GM18867 (cell line): Measurements from ENCODE around the gene PQBP1.

Experiments
- ATAC-seq: cut with Tn5 transposase; IDR thresholded peaks from one replicate; pipeline ENCODE4 v1.9.1; 2021; ENCODE audit warnings: mild to moderate bottlenecking, moderate library complexity; ENCODE audit not compliant: unreplicated experiment

Gene PQBP1

GRCh38 chrX:48901069-48901468 is 3.3 kb downstream of the PQBP1 start:
- ATAC-seq: no peak

GRCh38 chrX:48902135-48902534 is 4.4 kb downstream of the PQBP1 start:
- ATAC-seq: no peak

GRCh38 chrX:48902776-48903175 is 5.0 kb downstream of the PQBP1 start:
- no peak for ATAC-seq

- ATAC-seq: no peak
These were observed 5.6 kb downstream of the PQBP1 start for GRCh38 chrX:48903290-48903689.

GRCh38 chrX:48904180-48904579 is 6.5 kb downstream of the PQBP1 start:
- no peak for ATAC-seq

- ATAC-seq: no peak
These were observed 6.9 kb downstream of the PQBP1 start for GRCh38 chrX:48904626-48905025.

- no peak for ATAC-seq
These were observed 7.5 kb downstream of the PQBP1 start for GRCh38 chrX:48905090-48905790.

GRCh38 chrX:48908600-48908999 is 10.9 kb downstream of the PQBP1 start:
- ATAC-seq: no peak

GRCh38 chrX:48909703-48910294 is 12.1 kb downstream of the PQBP1 start:
- ATAC-seq: no peak

GRCh38 chrX:48910926-48911411 is 13.2 kb downstream of the PQBP1 start:
- no peak for ATAC-seq

- ATAC-seq: peak; percentile 57
These were observed 13.9 kb downstream of the PQBP1 start, which contains the start of gene SLC35A2 for GRCh38 chrX:48911412-48912182. Gene SLC35A2, minus strand, starts transcription at chrX:48911646. Its CDS starts 10 bp downstream, at chrX:48911636.

- ATAC-seq: no peak
These were observed 16.1 kb downstream of the PQBP1 start for GRCh38 chrX:48913605-48914366.

GRCh38 chrX:48914593-48915493 is 17.1 kb downstream of the PQBP1 start:
- ATAC-seq: no peak

- peak; percentile 46 for ATAC-seq
These were observed 19.6 kb downstream of the PQBP1 start for GRCh38 chrX:48917139-48918001.

GRCh38 chrX:48918301-48918642 is 20.5 kb downstream of the PQBP1 start:
- ATAC-seq: no peak

- ATAC-seq: peak; percentile 64
These were observed 21.1 kb downstream of the PQBP1 start, which contains the start of gene PIM2 for GRCh38 chrX:48918643-48919340. Gene PIM2, minus strand, starts transcription at chrX:48919024. Its CDS starts 190 bp downstream, at chrX:48918834.

GRCh38 chrX:48919360-48919841 is 21.7 kb downstream of the PQBP1 start:
- no peak for ATAC-seq
